Epithelial cell of esophagus (primary cell): Measurements from ENCODE around the gene IL4R.

Experiments used
- DNase-seq: peaks from one replicate; pipeline ENCODE4 v3.0.0; 2010; ENCODE audit warnings: low read depth
- H3K4me3 ChIP-seq: 2 replicates; pipeline ENCODE4 v1.5.1; 2011; ENCODE audit warnings: mild to moderate bottlenecking, low read length, control low read depth
- CTCF ChIP-seq: IDR thresholded peaks from 2 replicates; pipeline ENCODE4 v1.5.1; 2011; ENCODE audit warnings: low read depth, mild to moderate bottlenecking, low read length, control low read depth, inconsistent platforms; ENCODE audit not compliant: insufficient read depth; ENCODE audit errors: missing control alignments

IL4R gene

GRCh38 chr16:27400751-27401620 lies 87.2 kb downstream of the IL4R start:
- no peak for TF ChIP-seq CTCF
- DNase-seq: no peak
- no peak overlapping the region for H3K4me3 ChIP-seq

GRCh38 chr16:27401768-27402568 lies 88.2 kb downstream of the IL4R start, which contains the start of gene IL21R:
TSS of gene IL21R (plus strand) at chr16:27402174. CDS start at chr16:27430072, 27,898 bp downstream.
- no peak within 1 kb of the TSS for H3K4me3 ChIP-seq
- DNase-seq: no peak
- TF ChIP-seq CTCF: no peak

DNA sequence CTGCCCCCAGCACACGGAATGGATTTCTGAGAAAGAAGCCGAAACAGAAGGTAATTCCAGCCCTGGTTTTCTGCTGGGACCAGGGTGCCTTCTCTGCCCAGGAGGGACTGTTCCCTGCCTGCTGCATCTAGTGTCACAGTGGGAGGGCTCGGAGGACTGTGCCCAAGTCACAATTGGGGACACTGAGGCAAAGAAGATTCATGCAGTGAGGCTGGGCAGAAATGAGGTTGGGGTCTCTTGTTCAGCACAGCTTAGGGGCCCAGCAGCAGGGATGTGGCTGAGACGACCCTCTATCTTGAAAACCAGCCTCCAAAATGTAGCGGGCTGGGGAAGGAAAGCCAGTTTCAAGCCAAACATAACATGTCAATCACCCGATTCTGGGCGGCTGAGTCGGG lies 88.8 kb downstream of the IL4R start:
- H3K4me3 ChIP-seq: no peak overlapping the region
- TF ChIP-seq CTCF: no peak
- no peak for DNase-seq

DNA sequence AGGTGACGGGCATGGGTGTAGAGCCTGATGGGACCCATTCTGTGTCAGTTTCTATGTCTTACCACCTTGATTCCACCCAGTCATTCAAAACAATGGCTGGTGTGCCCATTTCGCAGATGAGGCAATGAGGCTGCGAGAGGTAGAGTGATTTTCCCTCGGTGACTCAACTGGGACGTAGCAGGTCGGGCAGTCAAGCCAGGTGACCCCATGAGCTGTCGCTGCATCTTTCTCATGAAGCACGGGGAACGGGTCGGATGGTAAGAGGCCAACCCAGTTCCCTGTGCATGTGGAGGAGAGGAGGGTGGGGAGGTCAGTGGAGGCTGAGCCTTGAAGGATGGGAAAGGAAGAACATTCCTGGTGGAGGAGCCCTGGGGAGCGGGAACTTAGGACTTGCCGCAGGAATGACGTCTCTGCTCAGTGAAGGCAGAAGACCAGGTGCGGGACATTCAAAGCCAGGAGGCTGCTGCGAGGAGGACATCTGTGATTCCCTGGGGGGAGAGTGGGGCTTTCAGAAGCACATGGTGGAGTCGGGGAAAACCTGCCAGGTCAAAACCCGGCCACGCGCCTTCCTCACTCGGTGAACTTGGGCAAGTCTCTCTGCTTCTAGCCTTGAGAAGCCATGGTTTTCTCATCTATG lies 89.3 kb downstream of the IL4R start:
- TF ChIP-seq CTCF: no peak
- DNase-seq: no peak
- H3K4me3 ChIP-seq: no peak overlapping the region

GRCh38 chr16:27403601-27403992 lies 89.8 kb downstream of the IL4R start:
- H3K4me3 ChIP-seq: no peak overlapping the region
- no peak for TF ChIP-seq CTCF
- DNase-seq: no peak

DNA sequence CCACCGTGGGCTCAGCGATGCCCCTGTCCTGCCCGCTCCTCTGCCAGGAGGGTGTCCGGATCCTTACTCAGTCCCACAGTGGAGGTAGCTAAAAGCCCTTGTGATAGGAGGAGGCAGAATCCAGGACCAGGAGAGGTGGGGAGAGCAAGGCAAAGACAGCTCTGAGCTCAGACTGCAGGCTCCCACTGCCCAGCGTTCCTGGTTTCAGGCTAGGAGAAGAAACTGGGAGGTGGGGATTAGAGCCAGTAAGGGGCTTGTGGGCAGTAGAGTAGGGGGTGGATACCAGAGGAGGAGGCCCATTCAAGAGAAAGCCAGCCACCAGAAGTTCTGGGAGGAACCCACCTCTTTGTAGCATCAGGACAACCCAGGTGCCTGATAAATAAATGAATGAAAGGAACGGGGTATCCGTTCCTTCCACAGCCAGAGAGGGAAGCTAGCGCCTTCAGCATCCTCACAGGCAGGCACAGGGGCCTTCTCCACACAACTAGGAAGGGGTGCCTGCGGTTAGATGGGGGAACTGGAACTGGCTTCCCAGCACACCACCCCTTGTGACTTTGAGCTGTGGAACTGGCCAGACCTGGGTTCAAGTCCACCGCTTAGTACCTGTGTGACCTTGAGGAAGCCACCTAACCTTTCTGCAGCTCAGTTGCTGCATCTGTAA lies 90.5 kb downstream of the IL4R start:
- DNase-seq: no peak

More for the DNA sequence above, 90.5 kb downstream of the IL4R start:
- no peak for TF ChIP-seq CTCF
- H3K4me3 ChIP-seq: no peak overlapping the region
